ENCODE measurements around the gene TPCN1.

The TPCN1 gene

GRCh38 chr12:113289361-113289760 lies 68.1 kb downstream of the TPCN1 start:
- no peak for DNase-seq

DNA sequence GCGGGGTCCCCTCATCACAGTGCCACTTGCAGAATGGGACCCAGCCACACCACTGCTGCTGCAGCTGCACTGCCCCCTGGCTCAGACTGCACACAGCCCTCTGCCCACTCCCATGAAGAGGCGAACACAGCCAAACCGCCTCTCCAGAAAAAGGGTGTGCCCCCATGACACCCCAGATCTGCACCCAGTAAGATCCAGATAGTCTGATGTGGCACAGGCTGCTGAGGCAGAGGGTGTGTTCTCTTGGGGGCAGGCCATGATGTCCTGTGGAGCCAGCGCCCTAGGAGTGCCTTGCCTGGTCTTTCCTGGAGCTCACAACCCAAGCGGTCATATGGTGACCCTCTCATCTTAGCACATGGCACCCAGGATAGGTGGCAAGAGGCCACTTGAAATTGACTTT lies 69.2 kb downstream of the TPCN1 start:
- DNase-seq = no peak

DNA sequence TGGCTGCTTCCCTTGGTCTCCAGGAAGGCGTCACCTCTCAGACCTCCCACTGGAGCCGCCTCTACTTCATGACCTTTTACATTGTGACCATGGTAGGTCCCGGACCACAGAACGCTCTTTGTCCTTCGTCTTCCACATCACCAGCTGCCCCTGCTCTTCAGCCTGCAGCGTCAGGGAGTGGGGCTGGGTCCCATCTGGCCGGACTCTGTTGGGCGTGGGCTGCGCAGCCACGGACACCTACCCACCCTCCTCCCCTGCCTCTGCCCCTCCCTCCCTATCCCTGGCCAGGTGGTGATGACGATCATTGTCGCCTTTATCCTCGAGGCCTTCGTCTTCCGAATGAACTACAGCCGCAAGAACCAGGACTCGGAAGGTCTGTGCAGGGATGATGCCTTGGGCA lies 70.3 kb downstream of the TPCN1 start:
- DNase-seq = no peak

DNA sequence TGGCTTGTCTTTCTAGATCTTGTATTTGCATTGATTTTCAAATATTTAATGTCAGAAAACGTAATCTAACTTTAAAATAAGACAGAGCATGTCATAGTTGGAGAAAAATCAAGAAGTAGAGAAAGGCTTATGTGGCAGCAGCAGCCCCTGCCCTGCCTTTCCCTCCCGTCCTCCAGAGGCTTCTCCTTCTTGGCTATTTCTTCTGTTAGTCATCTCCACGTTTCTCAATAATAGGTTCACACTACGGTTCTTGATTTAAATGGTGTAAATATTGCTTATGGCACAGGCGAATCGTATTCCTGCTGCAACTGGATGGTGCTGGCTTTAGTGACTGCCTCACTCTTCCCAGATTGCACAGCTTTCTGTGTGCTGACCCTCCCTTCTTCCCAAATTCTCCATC lies 70.8 kb downstream of the TPCN1 start:
- no peak for DNase-seq

DNA sequence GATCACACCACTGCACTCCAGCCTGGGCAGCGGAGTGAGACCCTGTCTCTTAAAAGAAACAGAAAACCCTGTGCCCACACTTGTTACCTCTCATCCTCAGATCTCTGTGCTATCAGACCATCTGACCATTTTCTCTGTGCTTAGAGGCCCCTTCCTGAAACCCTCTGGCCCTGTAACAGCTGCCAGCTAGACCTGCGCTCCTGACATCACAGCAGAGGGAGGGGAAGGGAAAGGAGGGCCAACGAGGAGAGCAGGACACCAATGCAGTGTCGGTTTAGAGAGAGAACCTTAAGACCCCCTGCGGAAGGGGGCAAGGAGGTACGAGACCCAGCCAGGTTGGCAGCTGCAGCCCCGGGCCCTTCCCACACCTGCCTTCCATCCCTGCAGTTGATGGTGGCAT lies 71.3 kb downstream of the TPCN1 start:
- DNase-seq = no peak

DNA sequence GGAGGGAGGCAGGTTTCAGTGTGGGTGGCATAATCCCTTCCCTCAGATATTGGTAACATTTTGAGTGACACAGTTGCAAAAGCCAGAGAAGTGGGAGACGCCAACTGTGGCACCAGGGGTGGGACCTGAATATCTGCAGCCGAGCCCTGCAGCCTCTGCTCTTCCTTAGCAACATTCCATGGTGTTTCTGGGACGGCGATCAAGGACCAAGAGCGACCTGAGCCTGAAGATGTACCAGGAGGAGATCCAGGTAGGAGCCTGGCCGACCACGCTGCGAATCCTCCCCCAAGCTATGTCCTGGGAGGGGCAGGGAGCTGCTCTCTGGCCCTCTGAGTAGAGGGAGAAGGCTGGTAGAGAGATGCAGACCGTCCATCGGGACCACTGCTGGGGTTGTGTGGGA lies 71.8 kb downstream of the TPCN1 start:
- no peak for DNase-seq

- no peak for DNase-seq
Observed at GRCh38 chr12:113295886-113296556, 74.8 kb downstream of the TPCN1 start.

GRCh38 chr12:113296557-113297213 lies 75.4 kb downstream of the TPCN1 start:
- DNase-seq = no peak

DNA sequence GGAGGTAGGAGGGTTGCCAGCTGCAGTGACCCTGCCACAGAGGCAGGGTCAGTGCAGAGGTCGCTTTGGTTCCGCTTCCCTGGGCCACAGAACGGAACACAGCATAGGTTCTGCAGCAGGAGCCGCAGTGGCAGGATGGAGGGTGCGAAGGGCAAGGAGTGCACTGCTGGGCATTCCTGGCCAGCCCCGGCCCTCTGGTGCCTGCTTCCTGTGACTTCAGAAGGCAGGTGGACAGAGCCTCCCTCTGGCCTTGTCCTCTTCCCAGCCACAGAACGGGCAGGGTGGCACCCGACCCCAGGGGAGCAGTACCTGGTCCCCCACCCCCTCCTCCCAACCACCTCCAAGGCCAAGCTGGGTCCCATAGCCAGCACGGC lies 75.9 kb downstream of the TPCN1 start:
- DNase-seq = no peak

DNA sequence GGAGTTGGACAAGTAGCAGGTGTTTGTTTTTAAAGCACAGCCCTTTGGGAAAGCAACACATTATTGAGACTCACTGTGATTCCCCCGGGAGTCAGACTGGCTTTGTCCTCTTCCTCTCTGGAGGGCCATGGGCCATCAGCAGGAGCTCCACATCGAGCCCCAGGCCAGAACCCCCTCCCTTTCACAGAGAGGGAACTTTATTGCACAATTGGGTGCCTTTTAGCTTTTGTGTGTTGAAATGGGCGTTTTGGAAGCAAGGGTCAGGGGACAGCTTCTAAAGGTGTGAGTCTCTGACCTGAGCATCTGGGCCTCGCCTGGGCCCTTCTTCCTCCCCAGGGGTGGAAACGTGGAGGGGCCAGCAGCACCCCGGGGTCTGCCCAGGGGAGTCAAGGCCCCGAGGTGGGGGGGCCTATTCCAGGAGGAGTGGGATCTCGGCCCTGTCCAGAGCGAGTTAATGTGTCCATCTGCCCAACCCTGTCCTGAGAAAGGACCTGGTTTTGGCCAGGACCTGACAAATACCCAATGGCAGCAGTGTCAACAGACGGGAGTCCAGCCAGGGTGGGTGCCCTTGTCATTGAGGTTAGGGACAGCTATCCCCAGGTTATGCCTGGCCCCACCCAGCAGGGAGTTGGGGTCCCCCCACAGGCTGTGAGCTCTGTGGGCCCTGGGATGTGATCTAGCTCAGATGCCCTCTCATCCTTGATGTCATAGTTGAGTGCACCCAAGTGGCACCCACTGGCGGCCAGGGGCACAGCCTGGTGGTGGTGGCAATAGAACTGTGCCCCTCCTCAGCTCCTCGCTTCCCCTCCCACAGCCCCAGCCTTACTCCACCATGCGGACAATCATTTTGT lies 76.6 kb downstream of the TPCN1 start:
- DNase-seq = no peak

DNA sequence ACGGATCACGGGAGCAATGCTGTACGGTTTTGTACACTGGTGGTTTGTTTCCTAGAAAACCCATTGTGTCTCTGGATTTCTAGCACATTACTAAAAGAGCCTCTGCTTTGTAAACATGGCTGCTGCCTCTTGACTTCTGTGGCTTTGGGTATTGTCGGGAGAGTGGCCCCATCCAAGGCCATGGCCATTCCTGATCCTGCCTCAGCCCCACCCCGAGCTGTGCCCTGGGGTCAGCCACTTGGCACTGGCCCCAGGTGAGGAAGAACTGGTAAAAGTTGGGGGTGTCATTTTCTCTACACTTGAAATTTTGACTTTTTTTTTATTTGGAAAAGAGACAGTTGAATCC lies 77.2 kb downstream of the TPCN1 start:
- DNase-seq = no peak

DNA sequence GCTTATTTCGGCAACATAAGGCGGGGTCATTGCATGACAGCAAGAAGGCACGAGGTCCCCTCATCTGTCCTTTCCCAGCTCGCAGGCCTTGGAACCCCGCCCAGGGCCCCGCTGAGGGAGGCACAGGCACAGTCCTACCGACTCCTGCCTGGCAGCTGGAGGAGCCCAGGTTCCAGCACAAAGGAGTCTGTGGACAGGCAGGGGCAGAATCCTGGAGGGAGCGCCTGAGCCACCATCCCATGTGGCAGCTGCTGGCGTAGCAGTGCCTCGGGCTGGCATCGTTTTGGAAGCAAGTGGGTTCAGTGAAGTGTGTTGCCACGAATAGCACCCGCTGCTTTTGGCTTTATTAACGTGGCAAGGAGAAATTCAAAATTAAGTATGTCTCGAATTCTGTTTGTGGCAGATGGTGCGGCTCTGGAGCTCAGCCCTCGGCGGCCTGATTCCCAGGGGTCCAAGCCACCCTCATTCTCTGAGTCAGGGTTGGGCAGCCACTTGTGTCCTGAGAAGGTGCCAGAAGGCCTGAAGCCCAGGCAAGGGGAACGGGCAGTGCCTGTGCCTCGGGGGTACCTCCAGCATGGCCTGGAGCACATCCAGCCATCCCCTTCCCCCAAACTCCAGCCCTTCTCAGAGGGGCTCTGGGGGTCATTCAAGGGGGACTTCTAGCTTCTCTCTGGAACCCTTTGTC lies 77.7 kb downstream of the TPCN1 start:
- DNase-seq = no peak

- DNase-seq = peak; percentile 87
Observed at GRCh38 chr12:113299619-113300237, 78.5 kb downstream of the TPCN1 start.

DNA sequence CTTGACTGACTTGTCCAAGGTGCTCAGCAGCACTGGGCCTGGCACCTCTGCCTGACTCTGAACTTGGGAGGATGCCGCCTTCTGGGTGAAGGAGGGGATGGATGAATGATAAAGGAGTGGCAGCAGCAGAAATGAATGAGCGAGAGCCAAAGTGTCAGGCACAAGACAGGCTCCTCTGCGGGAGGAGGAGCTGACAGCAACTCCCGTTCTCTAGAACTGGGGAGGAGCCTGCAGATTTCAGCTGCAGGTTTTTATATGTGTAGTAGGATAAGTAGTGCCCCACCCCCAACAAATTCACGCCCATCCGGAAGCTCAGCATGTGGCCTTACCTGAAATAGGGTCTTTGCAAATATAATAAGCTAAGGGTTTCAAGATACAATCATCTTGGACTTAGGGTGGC lies 80.5 kb downstream of the TPCN1 start:
- DNase-seq = no peak

DNA sequence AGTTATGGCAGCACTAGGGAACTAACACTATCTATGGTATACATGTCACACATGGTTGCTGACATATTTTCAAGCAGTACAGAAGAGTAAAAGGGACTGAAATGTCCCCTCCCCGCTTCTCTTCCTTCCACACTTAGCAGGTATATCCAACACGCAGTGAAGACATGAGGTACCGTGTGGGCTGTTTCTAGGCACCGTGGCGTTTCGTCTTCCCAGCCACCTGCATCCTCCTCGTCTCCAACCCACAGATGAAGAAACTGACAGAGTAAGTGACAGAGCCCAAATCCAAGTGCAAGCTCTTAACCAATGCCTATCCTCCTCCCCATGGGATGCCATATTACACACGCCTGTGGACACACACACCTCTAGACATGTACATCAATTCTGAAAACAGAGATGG lies 81.2 kb downstream of the TPCN1 start:
- no peak for DNase-seq

DNA sequence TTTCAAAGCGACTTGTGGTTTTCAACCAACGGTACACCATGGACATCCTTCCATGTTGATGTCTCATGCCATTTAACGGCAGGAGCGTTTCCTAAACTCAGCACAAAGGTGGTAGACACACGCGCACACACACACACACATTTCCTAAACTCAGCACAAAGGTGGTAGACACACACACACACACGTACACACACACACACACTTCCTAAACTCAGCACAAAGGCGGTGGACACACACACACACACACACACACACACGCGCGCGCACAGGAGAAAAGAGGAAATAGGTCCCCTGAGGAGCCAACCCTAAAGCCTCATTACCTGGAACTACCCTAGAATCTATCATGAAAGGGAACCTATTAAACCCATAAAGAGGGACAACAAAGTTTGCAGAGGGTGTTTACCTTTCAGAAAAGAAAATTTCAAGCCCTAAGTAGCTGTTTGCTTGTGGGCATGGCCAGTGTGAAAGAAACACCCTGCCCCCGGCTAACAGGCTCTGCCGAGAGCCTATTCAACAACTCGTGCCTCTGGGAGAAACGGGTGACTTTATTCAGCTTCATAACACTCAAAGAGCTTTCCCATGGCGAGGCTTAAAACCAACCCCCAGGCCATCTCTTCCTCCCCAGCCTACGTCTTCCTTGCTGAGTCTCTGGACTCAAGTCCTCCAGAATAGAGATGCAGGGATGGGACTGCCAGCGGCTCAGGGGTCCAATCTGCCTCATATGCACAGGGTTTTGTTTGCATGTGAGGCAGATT lies 81.8 kb downstream of the TPCN1 start:
- no peak for DNase-seq

DNA sequence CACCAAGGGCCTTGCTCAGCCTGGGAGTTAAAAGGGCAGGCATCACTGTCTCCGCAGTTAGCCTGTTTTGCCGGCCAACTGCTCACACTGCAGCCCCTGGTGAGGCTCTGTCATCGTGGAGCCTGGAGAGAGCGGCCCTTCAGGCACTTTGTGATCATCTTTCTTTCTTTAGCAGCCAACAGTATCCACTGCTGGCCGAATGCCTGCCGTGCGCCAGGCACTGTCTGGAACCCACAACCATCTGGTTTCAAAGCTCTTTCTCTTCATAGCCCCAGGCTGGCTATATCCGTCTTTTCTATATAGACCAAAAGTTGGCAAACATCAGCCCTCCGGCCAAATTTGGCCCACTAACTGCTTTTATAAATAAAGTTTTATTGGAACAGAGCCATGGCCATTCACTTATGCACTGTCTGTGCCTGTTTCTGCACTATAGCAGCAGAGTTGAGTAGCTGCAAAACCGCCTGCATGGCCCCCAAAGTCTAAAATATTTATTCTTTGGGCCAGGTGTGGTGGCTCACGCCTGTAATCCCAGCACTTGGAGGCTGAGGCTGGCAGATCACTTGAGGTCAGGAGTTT lies 84.1 kb downstream of the TPCN1 start:
- DNase-seq = no peak

DNA sequence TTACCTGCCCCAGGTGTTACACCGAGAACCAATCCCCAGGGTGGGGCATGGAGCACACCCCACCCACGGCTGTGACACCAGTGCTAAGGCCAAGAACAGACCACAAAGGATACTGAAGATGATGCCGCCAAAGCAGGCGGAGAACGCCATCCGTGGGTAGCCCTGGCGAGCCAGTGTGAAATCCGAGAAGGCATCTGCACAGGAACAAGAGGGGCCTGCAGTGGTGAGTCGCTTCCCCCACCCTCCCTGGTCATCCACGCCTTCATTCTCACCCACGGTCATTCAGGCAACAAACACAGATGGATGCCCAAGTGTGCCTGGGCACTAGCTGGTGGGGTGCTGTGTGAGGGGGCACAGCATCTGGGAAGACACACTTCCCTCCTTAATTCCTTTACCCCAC lies 85.1 kb downstream of the TPCN1 start:
- DNase-seq = peak; percentile 37

DNA sequence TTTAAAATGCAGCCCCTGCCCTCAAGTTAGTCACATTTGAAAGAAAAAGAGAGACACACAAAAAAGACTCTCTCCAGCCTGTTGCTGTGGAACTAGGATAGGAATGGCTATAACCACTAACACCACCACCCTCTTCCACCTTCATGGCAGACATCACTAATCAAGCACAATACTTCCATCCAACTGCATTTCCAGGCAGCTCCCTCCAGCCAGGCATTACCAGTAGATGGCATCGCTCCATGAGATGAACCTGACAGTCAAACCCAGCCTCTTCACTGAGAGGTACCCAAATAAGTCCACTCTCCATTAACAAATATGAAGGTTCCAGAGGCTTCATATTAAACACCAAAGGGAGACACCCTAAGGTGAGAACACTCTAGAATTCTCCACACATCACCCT lies 89.2 kb downstream of the TPCN1 start:
- DNase-seq = peak; percentile 65

- DNase-seq = no peak
Observed at GRCh38 chr12:113314121-113314529, 92.9 kb downstream of the TPCN1 start.

DNA sequence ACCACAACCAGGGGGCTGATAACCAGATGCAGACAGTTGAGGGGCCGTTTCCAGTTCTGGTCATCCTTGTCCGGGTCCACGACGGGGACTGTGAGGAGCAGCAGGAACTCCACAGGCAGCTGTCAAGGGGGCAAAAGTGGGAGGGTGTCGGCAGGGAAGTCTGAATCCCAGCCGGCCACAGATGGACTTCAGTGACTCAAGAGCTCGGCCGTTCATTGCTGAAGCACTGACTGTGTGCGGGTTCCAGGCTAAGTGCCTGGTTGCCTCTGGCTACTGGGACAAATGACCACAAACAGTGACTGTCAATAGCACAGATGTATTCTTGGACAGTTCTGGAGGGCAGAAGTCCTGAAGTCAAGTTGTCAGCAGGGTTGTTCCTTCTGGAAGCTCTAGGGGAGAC lies 94.1 kb downstream of the TPCN1 start:
- DNase-seq = no peak

DNA sequence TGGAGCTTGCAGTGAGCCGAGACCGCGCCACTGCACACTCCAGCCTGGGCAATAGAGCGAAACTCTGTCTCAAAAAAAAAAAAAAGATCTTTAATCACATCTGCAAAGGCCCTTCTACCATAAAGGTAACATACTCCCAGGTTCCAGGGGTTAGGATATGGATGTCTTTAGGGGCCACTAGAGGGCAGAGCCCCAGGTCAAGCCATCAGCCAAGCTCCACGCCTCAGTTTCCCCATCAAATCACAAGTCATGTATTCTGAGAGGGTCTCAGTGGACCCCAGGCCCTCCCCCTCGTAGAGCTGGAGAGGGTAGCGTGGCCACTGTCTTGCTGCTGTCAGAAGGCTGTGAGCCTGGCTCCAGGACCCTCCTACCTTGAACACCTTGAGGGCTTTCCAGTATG lies 94.9 kb downstream of the TPCN1 start:
- no peak for DNase-seq

Measured in DMS53 (cell line).